CD14-positive monocyte (primary cell): Measurements from ENCODE around the gene IKZF3. TPM values are rescaled to one million over a fixed set of nuclear protein-coding genes. Genes with fewer than 3 reads are reported as not detected.
"Not testable (repeated sequence)": the region's sequence is repeated elsewhere in the genome, so short reads cannot be mapped to it uniquely, and the experiment has no call there.

ENCODE experiments used
- DNase-seq, 3 donors: peaks; one replicate each; pipeline ENCODE4 v3.0.0-alpha.2; 2011 to 2022
- H2AFZ ChIP-seq: 2 replicates; pipeline ENCODE4 v1.6.0; 2012; ENCODE audit warnings: mild to moderate bottlenecking, low read depth, low read length, inconsistent platforms; ENCODE audit not compliant: insufficient read depth, poor library complexity, severe bottlenecking
- H3K27ac ChIP-seq, 2 donors: 1 replicate in 1 of 2; 2 replicates in 1 of 2; pipeline ENCODE4 v1.5.1; 2012 to 2013; ENCODE audit warnings: low read length in 2 of 2, control low read depth in 1 of 2, inconsistent platforms in 1 of 2, low read depth in 1 of 2, mild to moderate bottlenecking in 1 of 2
- H3K27me3 ChIP-seq, 2 donors: one replicate each; pipeline versions ENCODE4 v1.6.0 to v1.6.1; 2011 to 2013; ENCODE audit warnings: low read length in 2 of 2; ENCODE audit not compliant: control insufficient read depth in 2 of 2, insufficient read depth in 2 of 2
- H3K36me3 ChIP-seq, 2 donors: replicated peaks in 1 of 2; 1 replicate in 1 of 2; 2 replicates in 1 of 2; pipeline versions ENCODE4 v1.5.1 to v1.6.1; 2012 to 2013; ENCODE audit warnings: low read length in 2 of 2, control low read depth in 1 of 2, inconsistent platforms in 1 of 2, mild to moderate bottlenecking in 1 of 2; ENCODE audit not compliant: insufficient read depth in 2 of 2, control insufficient read depth in 1 of 2
- H3K4me1 ChIP-seq, 2 donors: 1 replicate in 1 of 2; 2 replicates in 1 of 2; pipeline versions ENCODE4 v1.5.1 to v1.6.1; 2012 to 2013; ENCODE audit warnings: low read length in 2 of 2, control low read depth in 1 of 2, inconsistent platforms in 1 of 2, mild to moderate bottlenecking in 1 of 2, moderate library complexity in 1 of 2; ENCODE audit not compliant: insufficient read depth in 2 of 2, control insufficient read depth in 1 of 2
- H3K4me2 ChIP-seq: replicated peaks from 2 replicates; pipeline ENCODE3; 2012; ENCODE audit warnings: low read length, moderate library complexity, mild to moderate bottlenecking; ENCODE audit not compliant: poor library complexity, severe bottlenecking; ENCODE audit errors: extremely low read depth
- H3K4me3 ChIP-seq, 3 experiments: fragments of 200-600 bp in 1 of 3; sonication (generic) in 1 of 3; replicated peaks in 1 of 3; 1 replicate in 2 of 3; 2 replicates in 1 of 3; pipeline ENCODE4 v1.5.1; 2011 to 2013; ENCODE audit warnings: low read length in 3 of 3, mild to moderate bottlenecking in 3 of 3, control low read depth in 2 of 3, low read depth in 2 of 3, inconsistent platforms in 1 of 3, moderate library complexity in 1 of 3
- H3K79me2 ChIP-seq: 2 replicates; pipeline ENCODE4 v1.6.0; 2012; ENCODE audit warnings: mild to moderate bottlenecking, control low read depth, inconsistent platforms, low read length, moderate library complexity; ENCODE audit not compliant: insufficient read depth
- H3K9ac ChIP-seq: 2 replicates; pipeline ENCODE4 v1.6.0; 2017; ENCODE audit warnings: low read length, mild to moderate bottlenecking; ENCODE audit not compliant: insufficient read depth, poor library complexity, severe bottlenecking
- H3K9me3 ChIP-seq, 2 donors: replicated peaks in 1 of 2; 1 replicate in 1 of 2; 2 replicates in 1 of 2; pipeline versions ENCODE4 v1.5.1 to v1.6.1; 2012 to 2013; ENCODE audit warnings: low read length in 2 of 2, control low read depth in 1 of 2; ENCODE audit not compliant: control insufficient read depth in 1 of 2, insufficient read depth in 1 of 2
- H4K20me1 ChIP-seq: 2 replicates; pipeline ENCODE4 v1.6.0; 2012; ENCODE audit warnings: mild to moderate bottlenecking, low read length, control low read depth, moderate library complexity; ENCODE audit not compliant: insufficient read depth
- H3K27ac Mint-ChIP-seq, 7 donors: one replicate each; pipeline ENCODE4 v1.8.0; 2020; ENCODE audit warnings: mild to moderate bottlenecking in 7 of 7, mixed read lengths in 7 of 7, moderate library complexity in 6 of 7, inconsistent platforms in 2 of 7
- H3K27me3 Mint-ChIP-seq, 3 donors: one replicate each; pipeline ENCODE4 v1.8.0; 2021 to 2022; ENCODE audit warnings: low read depth in 3 of 3, mild to moderate bottlenecking in 3 of 3, mixed read lengths in 3 of 3, moderate library complexity in 3 of 3, inconsistent platforms in 1 of 3
- H3K36me3 Mint-ChIP-seq, 2 donors: one replicate each; pipeline ENCODE4 v1.8.0; 2020; ENCODE audit warnings: mixed read lengths in 2 of 2, inconsistent platforms in 1 of 2, mild to moderate bottlenecking in 1 of 2
- H3K4me1 Mint-ChIP-seq: one replicate; pipeline ENCODE4 v1.8.0; 2020; ENCODE audit warnings: mild to moderate bottlenecking, mixed read lengths
- H3K4me3 Mint-ChIP-seq, 2 donors: one replicate each; pipeline ENCODE4 v1.8.0; 2020; ENCODE audit warnings: mild to moderate bottlenecking in 2 of 2, mixed read lengths in 2 of 2, moderate library complexity in 1 of 2
- H3K9me3 Mint-ChIP-seq, 7 donors: one replicate each; pipeline ENCODE4 v1.8.0; 2020 to 2022; ENCODE audit warnings: mixed read lengths in 7 of 7, mild to moderate bottlenecking in 6 of 7, moderate library complexity in 6 of 7, inconsistent platforms in 2 of 7
- CTCF ChIP-seq: fragments of 200-600 bp; IDR thresholded peaks from one replicate; pipeline ENCODE4 v1.8.0; 2022; ENCODE audit warnings: antibody characterized with exemption, mild to moderate bottlenecking
- WGBS: methylation state at CpG from one replicate; pipeline ENCODE4 v1.1.5; 2013; ENCODE audit warnings: missing lambda C conversion rate; ENCODE audit not compliant: insufficient coverage; 5-methylcytosine and 5-hydroxymethylcytosine counted together
- intact Hi-C, 2 donors: fragments of 100-400 bp; cut with micrococcal nuclease; formaldehyde crosslinking; loops; one replicate each; pipeline versions ENCODE4 v1.15.0 to v1.15.1; 2023
- polyA plus RNA-seq, 3 donors: library from polyadenylated mRNA; depleted of rRNA in 1 of 3; unstranded in 2 of 3; stranded (reverse) in 1 of 3; fragments of 300-500 nt in 2 of 3; fragments of >200 nt in 1 of 3; fragmentation: Illumina TruSeq in 2 of 3; gene quantifications; 1 replicate in 2 of 3; 2 replicates in 1 of 3; pipeline ENCODE4 v1.2.3, GENCODE V29; 2012 to 2021

Gene IKZF3
- polyA plus RNA-seq, 3 donors, result 0.05 to 0.15 (median 0.05) TPM

GRCh38 chr17:39765766-39766165, 98.3 kb downstream of the IKZF3 start:
- Mint-ChIP-seq H3K4me1 (peaks cover 2% of the 10 kb centered on the region), H3K27me3 (peaks cover 19 to 42% (median 24%) of the 10 kb centered on the region in 3 donors), H3K36me3 (no peaks in the 10 kb centered on the region), H3K27ac (peak overlapping the region in 1 of 7 donors; percentile 5), H3K9me3 (no peaks in the 10 kb centered on the region), H3K4me3 (peak overlapping the region in 1 of 2 donors; percentile 12)
- Histone ChIP-seq H3K9ac (no peak overlapping the region), H3K27ac (no peak overlapping the region), H3K4me1 (no peaks in the 10 kb centered on the region), H3K4me3 (no peak overlapping the region), H2AFZ (no peak overlapping the region), H3K36me3 (no peaks in the 10 kb centered on the region), H3K27me3 (peaks cover 5 to 20% of the 10 kb centered on the region in 2 donors), H3K9me3 (no peaks in the 10 kb centered on the region), H4K20me1 (no peaks in the 10 kb centered on the region), H3K4me2 (no peak overlapping the region), H3K79me2 (no peaks in the 10 kb centered on the region)
- intact Hi-C loops, result no loop called here
- WGBS, result 96% methylated on average over 17 of the region's 18 CpGs
- TF ChIP-seq CTCF, result no peak
- no peak for DNase-seq

- intact Hi-C loops, result no loop called here
- no peak overlapping the region for H3K4me2 ChIP-seq
- peaks cover 2 to 21% of the 10 kb centered on the region in 2 donors for H3K27me3 ChIP-seq
- H2AFZ ChIP-seq, result no peak overlapping the region
- no peaks in the 10 kb centered on the region for H3K9me3 Mint-ChIP-seq
- peaks cover 2% of the 10 kb centered on the region for H3K4me1 Mint-ChIP-seq
- peak overlapping the region in 1 of 7 donors; percentile 42 for H3K27ac Mint-ChIP-seq
- no peak for DNase-seq
- H3K4me1 ChIP-seq, result no peaks in the 10 kb centered on the region
- H3K27me3 Mint-ChIP-seq, result peaks cover 22 to 43% (median 26%) of the 10 kb centered on the region in 3 donors
- H3K4me3 Mint-ChIP-seq, result no peak overlapping the region
- H3K27ac ChIP-seq, result no peak overlapping the region
- no peak for TF ChIP-seq CTCF
- H3K36me3 ChIP-seq, result no peaks in the 10 kb centered on the region
- WGBS, result no CpG with 5 or more reads among the region's 3 CpGs
- no peaks in the 10 kb centered on the region for H4K20me1 ChIP-seq
- no peaks in the 10 kb centered on the region for H3K79me2 ChIP-seq
- H3K4me3 ChIP-seq, result no peak overlapping the region
- no peak overlapping the region for H3K9ac ChIP-seq
- H3K36me3 Mint-ChIP-seq, result no peaks in the 10 kb centered on the region
- no peaks in the 10 kb centered on the region for H3K9me3 ChIP-seq
Observed at GRCh38 chr17:39765175-39765574, 98.9 kb downstream of the IKZF3 start.

DNA sequence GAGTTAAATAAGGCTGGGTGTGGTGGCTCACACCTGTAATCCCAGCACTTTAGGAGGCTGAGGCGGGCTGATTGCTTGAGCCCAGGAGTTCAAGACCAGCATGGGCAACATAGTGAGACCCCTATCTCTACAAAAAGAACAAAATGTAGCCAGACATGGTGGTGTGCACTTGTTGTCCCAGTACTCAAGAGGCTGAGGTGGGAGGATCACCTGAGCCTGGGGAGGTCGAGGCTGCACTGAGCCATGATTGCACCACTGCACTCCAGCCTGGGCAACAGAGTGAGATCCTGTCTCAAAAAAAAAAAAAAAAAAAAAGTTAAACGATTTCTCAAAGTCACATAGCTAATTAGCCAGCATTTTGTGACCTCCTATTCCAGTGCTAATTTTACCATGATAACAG, 99.9 kb downstream of the IKZF3 start:
- H3K4me3 ChIP-seq, DNase-seq, H3K4me3 Mint-ChIP-seq, H3K4me2 ChIP-seq, H3K36me3 ChIP-seq, intact Hi-C loops, H3K9ac ChIP-seq, H3K9me3 Mint-ChIP-seq, H3K9me3 ChIP-seq, H3K27ac ChIP-seq, H3K27ac Mint-ChIP-seq, H3K4me1 ChIP-seq, H3K36me3 Mint-ChIP-seq, H2AFZ ChIP-seq, H3K79me2 ChIP-seq, H3K4me1 Mint-ChIP-seq, H4K20me1 ChIP-seq: not testable (repeated sequence)
- WGBS, result 40% methylated on average over 1 of the region's 3 CpGs
- peaks cover 0 to 12% of the 10 kb centered on the region in 2 donors for H3K27me3 ChIP-seq
- H3K27me3 Mint-ChIP-seq, result peaks cover 24 to 44% (median 25%) of the 10 kb centered on the region in 3 donors
